GM18870 (cell line): ENCODE measurements around the gene CBX5.
"Not testable (repeated sequence)": the region's sequence is repeated elsewhere in the genome, so short reads cannot be mapped to it uniquely, and the experiment has no call there.

Experiments
- ATAC-seq: cut with Tn5 transposase; IDR thresholded peaks from one replicate; pipeline ENCODE4 v1.9.1; 2021; ENCODE audit warnings: moderate library complexity; ENCODE audit not compliant: unreplicated experiment

CBX5 gene

GRCh38 chr12:54201001-54201794 is 78.7 kb downstream of the CBX5 start:
- no peak for ATAC-seq

GRCh38 chr12:54200412-54200811 is 79.5 kb downstream of the CBX5 start:
- no peak for ATAC-seq

GRCh38 chr12:54199917-54200316 is 80.0 kb downstream of the CBX5 start:
- no peak for ATAC-seq

GRCh38 chr12:54199034-54199433 is 80.9 kb downstream of the CBX5 start:
- ATAC-seq, result no peak

- no peak for ATAC-seq
Observed at GRCh38 chr12:54197431-54197909, 82.5 kb downstream of the CBX5 start.

GRCh38 chr12:54197010-54197409 is 82.9 kb downstream of the CBX5 start:
- no peak for ATAC-seq

GRCh38 chr12:54196396-54196795 is 83.5 kb downstream of the CBX5 start:
- no peak for ATAC-seq

GRCh38 chr12:54195737-54196347 is 84.1 kb downstream of the CBX5 start:
- ATAC-seq, result no peak

- ATAC-seq, result no peak
Observed at GRCh38 chr12:54195080-54195736, 84.7 kb downstream of the CBX5 start.

- ATAC-seq, result not testable (repeated sequence)
Observed at GRCh38 chr12:54194611-54195010, 85.3 kb downstream of the CBX5 start.

- ATAC-seq, result no peak
Observed at GRCh38 chr12:54193434-54193833, 86.5 kb downstream of the CBX5 start.

GRCh38 chr12:54191550-54192022 is 88.3 kb downstream of the CBX5 start:
- ATAC-seq, result no peak

- no peak for ATAC-seq
Observed at GRCh38 chr12:54191126-54191525, 88.8 kb downstream of the CBX5 start.

- no peak for ATAC-seq
Observed at GRCh38 chr12:54189198-54189539, 90.8 kb downstream of the CBX5 start.

- no peak for ATAC-seq
Observed at GRCh38 chr12:54187075-54187474, 92.8 kb downstream of the CBX5 start.

GRCh38 chr12:54185919-54186318 is 94.0 kb downstream of the CBX5 start:
- no peak for ATAC-seq

GRCh38 chr12:54185297-54185696 is 94.6 kb downstream of the CBX5 start:
- ATAC-seq, result not testable (repeated sequence)

GRCh38 chr12:54184024-54184805 is 95.7 kb downstream of the CBX5 start:
- no peak for ATAC-seq

GRCh38 chr12:54182981-54183380 is 96.9 kb downstream of the CBX5 start:
- ATAC-seq, result no peak

GRCh38 chr12:54182086-54182485 is 97.8 kb downstream of the CBX5 start:
- no peak for ATAC-seq
